8988T (cell line): Measurements from ENCODE around the gene CSKMT.
"Not testable (repeated sequence)": the region's sequence is repeated elsewhere in the genome, so short reads cannot be mapped to it uniquely, and the experiment has no call there.

Source experiments
- DNase-seq: peaks from one replicate; pipeline ENCODE4 v3.0.0; 2011

The CSKMT gene

DNA sequence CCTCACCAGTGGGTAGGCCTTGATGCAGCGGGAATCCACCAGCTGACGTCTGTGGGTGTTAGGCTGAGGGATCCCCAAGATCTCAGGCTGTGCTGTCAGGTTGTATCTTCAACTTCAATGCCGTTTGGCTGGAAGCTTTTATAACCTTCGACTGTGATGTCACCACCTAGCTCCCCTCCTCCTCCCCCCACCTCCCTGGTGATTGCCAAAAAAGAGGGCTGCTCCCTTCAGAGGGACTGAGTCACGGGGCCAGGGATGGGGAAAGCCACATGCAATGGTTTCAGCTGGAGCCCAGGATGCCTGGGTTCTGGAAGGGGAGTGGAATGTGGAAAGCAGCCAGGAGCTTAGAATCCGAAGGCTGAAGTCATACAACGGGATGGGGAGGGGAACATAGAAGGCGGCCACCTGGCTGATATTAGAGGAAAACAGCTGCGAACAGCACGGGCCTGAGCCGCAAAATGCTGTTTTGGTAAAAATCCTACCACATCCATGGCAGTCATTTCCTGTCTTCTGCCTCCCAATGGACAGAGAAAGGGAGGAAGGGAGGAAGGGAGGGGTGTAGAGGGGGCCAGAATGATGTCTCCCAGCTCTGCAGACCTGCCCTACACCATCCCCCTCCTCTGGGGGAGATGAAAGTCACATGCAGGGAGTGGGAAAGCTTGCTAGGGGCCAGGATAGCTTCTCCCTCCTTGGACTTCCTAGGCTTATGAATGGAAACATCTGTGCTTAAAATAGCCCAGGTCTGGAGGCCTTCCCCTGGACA lies 24.5 kb downstream of the CSKMT start, which contains the start of gene LRRN4CL:
TSS of gene LRRN4CL (minus strand) at position 110 of the 763 bp plus-strand sequence. CDS start 1,022 bp downstream, outside the sequence.
- peak; percentile 56 for DNase-seq

DNA sequence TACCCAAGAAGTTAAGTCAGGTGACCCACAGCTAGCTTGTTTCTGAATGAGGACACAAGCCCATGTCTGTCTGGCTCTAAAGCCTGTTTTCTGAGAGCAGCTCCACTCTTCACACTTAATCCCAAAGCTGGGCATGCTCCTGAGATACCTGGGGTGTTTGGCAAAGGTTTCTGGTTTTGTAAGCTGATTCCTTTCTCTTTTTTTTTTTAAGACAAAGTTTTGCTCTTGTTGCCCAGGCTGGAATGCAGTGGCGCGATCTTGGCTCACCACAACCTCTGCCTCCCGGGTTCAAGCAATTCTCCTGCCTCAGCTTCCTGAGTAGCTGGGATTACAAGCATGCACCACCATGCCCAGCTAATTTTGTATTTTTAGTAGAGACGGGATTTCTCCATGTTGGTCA lies 28.5 kb downstream of the CSKMT start:
- not testable (repeated sequence) for DNase-seq

DNA sequence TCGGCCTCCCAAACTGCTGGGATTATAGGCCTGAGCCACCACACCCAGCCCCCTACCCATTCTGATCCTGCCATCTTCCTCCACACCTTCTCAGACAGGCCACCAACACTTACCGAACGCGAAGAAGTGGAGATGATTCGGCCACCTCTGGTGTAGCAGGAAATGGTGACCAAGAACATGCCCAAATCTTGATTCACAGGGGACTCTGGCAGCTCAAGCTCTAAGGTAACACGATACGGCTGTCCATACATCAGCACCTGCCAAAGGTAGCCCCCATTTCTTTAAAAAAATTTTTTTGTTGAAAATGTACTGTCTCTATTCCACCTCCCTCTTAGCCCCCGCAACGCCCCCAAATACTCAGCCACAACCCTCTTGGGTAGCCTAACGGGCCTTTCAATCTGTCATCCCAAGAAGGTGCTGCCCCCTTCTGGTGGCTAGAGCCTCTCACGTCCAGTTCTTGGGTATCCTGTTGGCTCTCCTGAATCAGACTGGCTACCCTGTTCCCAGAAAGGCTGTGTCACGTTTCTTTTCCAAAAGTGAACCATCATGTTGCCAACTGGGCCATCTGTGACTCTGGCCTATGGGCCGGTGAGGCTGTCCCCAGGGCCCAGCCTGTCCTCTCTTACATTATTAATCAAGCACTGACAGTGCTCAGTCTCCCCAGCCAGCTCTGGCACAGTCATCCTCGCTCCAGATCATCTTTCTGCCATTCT lies 29.5 kb downstream of the CSKMT start:
- DNase-seq: peak; percentile 76

DNA sequence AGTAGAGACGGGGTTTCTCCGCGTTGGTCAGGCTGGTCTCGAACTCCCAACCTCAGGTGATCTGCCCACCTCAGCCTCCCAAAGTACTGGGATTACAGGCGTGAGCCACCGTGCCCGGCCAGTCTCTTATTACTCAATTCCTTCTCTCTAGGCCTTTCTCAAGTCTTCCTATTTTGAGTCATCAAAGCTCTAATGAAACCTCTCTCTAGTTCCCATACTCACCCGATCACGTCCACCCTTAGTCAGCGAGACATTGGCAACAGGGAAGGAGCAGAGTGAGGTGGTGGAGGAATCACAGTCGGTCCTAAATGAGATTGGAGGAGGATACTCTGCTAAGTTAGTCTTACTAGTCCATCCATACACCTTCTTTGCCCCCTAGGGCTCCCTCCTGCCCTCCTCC lies 37.1 kb downstream of the CSKMT start:
- DNase-seq: no peak

DNA sequence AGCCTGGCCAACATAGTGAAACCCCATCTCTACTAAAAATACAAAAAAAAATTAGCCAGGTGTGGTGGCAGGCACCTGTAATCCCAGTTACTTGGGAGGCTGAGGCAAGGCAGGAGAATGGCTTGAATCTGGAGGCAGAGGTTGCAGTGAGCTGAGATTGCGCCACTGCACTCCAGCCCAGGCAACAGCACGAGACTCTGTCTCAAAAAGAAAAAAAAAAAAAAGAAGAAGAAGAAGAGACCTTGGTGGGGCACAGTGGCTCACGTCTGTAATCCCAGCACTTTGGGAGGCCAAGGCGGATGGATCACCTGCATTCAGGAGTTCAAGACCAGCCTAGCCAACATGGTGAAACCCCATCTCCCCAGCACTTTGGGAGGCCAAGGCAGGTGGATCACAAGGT lies 38.8 kb downstream of the CSKMT start:
- DNase-seq: not testable (repeated sequence)

DNA sequence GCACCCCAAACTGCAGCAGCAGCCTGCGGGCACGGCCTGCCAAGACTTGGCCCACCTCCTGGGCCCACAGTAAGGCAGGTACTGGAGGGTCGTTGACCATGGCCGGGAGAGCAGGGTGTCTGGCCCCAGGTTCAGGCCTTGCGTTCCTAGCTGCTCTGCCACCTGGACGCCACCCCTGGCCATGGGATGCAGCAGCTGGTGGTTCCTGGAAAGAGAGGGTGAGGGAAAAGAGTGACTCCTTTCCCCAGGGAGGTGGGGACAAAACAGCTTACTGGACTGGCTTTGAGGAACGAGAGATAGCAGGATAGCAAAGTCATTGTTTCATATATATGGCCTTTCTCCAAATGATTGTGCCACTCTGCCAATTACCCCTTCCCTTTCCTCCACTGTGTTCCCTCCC lies 40.3 kb downstream of the CSKMT start:
- DNase-seq: no peak

DNA sequence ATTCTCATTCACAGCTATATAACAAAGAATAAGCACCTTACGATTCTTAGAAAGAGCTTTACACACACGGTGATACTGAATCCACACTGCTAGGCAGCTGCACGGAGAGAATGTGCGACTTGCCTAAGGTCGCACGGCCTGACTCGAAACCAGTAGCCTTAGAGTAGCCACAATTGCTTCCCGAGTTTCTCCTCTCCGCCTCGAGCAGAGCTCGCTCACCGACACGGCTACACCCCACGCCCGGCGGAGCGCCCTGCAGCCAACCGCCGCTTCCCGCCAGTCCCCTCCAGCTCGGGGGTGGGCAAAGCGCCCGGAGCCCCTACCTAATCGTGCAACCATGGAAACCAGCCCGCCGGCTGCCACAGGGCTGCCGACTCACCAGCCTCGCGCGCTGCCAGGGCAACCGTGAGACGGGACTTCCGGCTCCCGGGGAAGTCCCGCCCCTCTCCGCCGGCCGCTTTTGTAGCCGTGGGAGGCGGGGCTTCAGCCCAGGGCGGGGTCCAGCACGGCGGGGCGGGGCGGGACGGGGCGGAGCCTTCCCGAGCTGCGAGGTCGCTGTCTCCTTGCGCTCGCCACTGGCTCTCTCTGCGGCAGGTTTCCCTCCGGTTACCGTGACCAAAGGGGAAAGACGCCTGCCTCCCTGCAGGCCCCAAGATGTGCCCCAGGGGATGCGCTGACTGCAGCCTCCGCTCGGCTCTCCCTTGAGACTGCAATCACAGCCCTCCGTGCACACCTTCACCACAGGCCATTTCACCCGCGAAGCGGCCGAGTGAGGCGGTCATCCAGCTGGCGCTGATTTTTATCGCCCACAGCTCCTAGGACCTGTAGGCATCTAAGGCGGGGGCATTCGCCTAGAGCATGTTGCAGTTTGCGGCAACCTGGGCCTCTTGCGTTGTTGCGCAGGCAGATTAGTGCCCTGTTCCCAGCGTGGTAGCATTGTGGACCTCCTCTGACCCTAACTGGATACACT lies 41.1 kb downstream of the CSKMT start:
- DNase-seq: peak; percentile 91

DNA sequence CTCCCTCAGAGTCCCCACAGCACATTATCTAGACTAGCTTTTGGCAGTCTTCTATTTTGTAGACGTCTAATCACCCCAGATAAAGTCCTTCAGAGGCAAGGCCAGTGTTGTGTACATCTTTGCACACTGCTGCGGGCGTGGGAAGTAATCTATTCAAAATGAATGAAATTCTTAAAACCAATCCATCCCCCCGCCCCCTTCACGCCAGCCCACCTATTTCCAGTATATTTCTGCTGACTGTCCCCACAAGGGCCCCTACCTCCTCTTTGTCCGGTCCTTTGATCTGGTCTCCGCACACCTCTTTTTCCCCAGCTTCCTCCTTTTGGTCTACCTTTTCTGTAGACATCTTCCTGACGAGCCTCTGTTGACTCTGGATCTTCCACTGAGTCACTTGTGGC lies 41.7 kb downstream of the CSKMT start:
- DNase-seq: no peak

DNA sequence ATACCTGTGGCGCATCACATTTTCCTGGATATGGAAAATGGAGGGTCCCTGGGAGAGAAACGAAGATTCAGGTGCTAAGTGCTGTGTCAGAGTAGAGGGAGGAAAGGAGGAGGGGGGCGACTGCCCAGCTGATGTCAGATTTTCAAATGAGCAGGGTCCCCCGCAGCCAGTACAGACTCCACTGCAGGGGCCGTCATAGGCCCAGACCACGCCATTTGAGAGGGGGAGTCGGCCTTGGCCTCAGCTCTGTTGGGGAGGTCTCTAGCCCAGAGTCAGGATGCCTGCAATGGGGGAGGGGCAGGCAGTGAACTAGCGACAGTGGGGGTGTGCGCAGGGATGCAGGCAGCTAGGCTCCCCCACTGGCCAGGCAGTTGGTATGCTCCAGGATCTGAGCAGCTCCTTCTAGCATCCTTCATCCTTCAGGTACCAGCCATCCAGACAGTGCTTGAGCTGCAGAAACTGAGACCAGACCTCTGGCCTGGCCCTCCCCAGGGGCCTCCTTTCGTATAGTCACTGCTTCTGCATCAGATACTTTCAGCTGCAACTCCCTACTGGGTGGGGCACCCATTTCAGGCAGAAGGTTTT lies 42.3 kb downstream of the CSKMT start, which contains the start of the genes BSCL2 and GNG3:
TSS of gene BSCL2 (minus strand) at position 148 of the 585 bp plus-strand sequence. CDS start 229 bp downstream, outside the sequence.
TSS of gene GNG3 (plus strand) at position 400 of the 585 bp plus-strand sequence. CDS start 620 bp downstream, outside the sequence.
- no peak for DNase-seq

DNA sequence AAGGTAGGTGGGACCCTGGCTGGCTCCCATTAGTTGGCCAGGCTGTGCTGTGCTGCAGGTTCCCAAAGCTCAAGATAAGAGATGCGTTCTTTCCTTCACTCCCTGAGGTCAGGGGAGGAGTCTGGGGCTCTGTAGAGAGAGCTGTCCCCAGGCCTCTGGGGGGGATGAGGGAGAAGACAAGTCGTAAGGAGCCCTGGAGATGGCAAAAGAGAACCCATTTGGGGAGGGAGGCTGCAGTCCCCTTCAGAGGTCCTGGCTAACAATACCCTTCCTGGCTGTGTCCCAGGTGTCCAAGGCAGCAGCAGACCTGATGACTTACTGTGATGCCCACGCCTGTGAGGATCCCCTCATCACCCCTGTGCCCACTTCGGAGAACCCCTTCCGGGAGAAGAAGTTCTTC lies 43.3 kb downstream of the CSKMT start:
- no peak for DNase-seq

DNA sequence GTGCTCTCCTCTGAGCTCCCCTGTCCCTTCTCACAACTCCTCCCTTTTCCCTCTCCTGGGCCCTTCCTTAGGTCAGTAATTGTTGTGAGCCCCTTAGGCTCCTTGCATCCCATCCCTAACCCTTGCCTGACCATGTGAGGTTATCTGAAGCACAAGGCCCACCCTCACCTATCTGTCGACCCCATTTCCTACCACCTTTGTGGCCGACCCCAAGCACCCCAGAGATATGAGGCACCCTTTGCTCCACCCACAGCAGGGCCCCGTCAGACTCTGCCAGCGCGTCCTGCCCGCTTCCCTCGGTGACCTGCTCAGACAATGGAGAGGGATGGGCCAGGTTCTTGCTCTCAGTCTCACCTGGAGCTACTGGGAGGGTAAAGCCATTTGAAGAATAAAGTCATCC lies 43.7 kb downstream of the CSKMT start:
- DNase-seq: no peak

DNA sequence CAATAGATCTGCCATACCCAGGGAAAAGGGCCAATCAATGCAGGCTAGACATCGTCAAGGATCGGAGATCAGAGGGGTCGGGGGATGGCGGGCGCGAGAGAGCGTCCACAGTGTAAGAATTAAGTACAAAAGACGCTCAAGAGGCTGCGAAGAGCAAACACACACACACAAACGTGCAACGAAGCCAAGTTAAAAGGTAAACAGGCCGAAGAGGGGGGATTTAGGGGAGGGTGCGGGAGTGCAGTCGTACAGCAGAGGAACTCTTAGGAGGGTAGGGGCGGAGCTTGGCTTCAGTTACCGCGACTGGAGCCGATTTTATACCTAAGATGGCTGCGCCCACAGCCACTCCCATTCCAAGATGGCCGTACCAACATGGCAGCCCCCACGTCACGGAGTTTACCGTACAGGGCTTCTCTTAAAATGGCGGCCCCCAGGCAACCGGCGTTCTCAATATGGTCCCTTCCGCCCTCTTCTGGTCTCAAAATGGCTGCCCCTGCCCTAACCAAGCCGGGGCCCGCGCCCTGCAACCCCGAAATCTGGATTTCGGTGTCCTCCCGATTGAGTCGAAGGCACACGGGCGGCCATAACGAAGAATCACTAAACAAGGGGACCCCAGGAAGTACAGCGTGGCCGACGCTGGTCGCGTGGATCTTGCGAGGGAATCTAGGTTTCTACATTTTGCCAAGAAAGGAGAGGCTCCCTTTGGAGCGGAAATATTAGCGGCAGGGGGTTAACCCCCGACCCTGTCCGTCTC lies 44.3 kb downstream of the CSKMT start:
- no peak for DNase-seq

DNA sequence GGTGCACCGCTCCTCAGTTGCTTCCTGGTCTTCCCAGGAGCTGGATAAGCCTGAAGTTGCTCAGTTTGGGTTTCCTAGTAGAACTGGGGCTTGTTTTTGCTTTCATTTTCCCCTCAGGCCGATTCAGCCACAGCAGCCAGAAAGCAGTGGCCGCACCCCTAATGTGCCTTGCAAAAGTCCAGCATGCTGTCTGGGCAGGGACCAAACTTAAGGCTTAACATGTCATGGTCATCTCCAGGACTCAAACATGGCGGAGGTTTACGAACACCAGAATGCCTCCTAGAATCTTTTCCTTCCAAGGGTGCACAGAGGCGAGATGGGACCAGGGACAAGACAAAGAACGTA lies 44.9 kb downstream of the CSKMT start:
- DNase-seq: no peak

DNA sequence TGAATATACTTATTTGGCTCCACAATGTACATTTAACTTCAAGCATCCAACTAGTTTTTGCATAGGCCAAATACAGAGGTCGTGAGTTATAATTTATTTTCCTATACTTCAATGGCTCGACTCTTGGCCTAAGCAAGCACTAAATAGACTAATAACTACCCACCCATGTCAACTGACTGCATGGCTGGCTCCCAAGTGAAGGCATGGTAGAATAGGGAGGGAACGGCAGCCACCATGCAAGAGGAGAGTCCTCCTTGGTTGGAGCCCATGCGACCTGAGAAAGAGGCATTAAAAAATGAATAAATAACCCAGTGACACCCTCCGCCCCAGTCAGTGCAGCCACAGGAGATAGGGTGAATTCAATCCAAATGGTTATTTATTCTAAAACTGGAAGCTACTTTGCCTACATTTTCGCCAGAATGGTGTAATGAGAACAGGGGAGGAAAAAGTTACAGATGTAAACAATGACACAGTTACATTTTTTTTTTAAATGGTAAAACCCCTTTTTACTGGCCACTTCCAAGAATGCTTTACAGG lies 47.2 kb downstream of the CSKMT start:
- no peak for DNase-seq

DNA sequence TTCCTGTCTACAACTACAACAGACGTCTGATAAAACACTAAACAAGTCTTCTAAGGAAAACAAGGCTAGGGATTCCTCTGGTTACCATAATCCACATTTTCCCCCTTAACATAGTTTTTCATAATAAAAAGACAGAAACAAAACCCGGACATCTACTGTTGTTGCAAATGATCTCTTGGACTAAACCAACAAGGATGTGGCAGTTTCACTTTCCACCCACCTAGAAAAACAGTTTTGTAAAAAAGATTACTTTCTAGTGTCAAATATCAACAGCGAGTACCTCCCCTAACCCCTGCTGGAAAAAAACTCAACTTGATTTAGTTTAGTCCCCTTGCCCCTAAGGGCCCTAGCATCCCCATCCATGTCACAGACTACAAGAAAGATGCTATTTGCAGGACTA lies 47.7 kb downstream of the CSKMT start:
- DNase-seq: no peak

DNA sequence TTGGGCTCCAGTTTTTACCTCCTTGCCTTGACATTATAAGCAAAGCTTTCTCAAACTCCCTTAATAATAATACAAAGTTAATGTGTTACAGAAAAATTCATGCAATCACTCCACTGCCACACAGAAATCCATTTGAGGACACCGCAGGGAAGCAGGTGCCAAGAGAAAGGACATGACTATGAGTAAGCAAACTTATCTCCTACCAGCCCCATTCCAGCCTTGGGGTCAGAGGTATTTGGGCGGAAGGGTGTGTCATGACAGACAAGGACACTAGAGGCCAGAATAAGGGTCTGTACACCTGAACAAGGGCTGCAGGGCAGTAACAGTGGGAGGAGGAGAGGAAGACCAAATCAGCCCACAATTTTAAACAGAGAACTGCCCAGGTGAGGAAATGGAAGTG lies 48.2 kb downstream of the CSKMT start:
- DNase-seq: no peak

DNA sequence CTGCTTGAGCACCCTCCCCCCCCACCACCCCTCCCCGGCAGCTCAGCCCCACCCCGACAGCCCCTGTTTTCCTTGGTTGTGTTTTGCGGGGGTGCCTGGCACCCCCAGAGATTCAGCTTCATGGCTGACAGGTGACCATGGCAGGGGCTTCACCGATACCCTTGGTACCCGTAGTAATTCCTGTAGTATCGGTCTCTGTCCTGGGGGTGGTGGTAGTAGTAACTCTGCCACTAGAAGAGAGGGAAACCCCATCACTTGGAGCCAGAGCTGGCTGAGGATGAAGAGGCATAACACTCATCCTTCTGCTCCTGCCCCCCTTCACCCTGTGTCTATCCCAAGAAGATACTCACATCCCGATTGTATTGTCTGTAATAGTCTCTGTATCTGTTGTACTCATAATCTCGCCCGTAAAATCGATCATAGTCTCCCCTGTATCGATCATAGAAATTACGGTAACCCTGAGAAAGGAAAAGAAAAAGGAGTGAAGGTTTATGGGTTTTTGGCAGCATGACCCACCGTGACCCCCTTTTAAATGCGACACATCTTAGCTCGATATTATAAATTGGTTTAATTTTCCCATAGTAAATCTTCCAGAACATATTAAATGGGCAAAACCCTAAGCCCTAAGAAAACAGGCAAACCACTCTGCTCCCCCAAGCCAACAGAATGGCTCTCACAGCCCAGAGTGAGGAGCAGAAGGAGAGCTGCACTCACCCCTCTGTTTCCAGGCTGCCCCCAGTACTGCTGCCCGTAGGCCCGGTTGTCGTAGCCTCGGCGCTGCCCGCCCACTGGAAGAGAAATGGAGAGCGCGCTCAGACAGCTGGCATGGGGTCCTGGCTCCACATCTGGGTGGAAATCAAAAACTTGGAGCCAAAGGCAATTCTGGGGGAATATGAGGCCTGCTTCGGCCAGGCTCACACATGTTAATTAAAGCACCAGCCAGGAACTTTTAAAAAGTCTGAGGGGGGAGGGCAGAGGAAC lies 50.3 kb downstream of the CSKMT start:
- DNase-seq: no peak

DNA sequence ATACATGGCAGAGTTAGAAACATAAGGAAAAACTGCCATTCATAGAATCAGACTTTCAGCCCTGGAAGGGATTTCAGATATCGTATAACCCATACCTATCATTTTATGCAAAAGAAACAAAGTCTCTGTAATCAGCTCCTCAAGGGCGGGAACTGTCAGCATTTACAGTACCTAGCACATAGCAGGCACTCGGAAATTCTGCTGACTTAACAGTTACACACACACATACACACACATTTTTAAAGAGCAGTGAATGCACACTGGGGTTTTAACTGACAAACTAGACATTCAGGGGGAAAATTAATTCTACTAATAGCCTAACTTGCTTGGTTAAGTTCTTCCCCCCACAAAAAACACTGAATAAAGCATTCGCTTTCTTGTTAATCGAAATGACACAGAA lies 51.1 kb downstream of the CSKMT start:
- no peak for DNase-seq

DNA sequence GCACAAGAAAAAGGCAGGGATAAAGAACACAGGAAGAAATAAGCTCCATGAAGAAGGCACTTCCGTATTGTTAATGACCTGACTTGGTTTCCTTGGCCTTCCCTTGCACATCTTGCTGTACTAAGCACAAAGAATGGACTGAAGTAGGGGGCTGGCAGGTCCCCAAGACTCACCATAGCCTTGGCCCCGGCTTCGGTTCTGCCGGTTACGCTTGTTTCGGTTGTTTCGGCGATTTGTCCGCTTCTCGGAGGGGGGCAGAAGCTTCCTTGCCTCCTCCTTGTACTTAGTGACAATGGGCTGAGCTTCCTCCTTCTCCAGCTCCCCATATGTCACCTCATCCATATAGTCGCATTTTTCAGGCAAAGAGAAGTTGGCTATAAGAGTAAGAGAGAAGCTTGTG lies 51.7 kb downstream of the CSKMT start:
- DNase-seq: no peak
